MM.1S (cell line): Measurements from ENCODE around the gene RPS6KA2.

ENCODE experiments used
- EZH2 ChIP-seq: fragments of 300-600 bp; sonication (generic); optimal IDR thresholded peaks from 2 replicates; pipeline ENCODE3; 2017; ENCODE audit warnings: low read depth, mild to moderate bottlenecking, antibody characterized with exemption, low read length, mixed read lengths
- EZH2phosphoT487 ChIP-seq: fragments of 300-600 bp; sonication (generic); IDR thresholded peaks from 2 replicates; pipeline ENCODE4 v1.6.1; 2018; ENCODE audit warnings: antibody characterized with exemption, low read length
- TF ChIP-seq, protein P1 (sequence below): fragments of 300-600 bp; sonication (generic); IDR thresholded peaks from 2 replicates; pipeline ENCODE4 v1.5.1; 2016; ENCODE audit warnings: antibody characterized with exemption, low read length, mixed read lengths

DNA sequence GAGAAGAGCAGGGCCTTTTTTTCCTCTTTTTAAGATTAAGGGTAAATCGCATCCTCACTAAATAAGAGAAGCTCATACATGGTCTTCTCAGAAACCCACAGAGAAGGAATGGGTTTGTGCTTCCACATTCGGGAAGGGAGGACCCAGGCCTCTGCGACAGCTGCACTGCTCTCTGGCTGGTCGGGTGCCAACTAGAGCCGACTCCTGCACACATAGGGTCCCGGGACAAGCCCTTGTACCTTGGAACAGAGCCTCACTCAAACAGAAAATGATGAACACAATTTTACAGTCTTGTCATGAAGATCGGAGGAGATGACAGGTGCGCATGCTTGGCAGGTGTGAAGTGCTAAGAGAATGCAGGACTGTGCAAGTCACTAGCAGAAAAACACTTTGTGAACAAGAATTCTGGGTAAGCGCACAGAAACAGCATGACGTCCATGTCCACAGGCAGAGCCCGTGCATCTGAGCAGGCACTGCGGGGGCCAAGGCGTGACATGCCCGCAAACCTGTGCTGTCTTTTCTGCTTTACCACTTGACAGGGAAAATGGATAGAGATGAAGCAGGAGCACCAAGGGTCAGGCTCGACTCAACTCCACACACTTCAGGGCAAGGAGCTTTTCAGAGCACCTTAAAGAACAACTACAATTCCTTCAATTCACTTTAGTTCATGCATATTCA is 143.3 kb downstream of the RPS6KA2 start:
- TF ChIP-seq, protein P1, sequence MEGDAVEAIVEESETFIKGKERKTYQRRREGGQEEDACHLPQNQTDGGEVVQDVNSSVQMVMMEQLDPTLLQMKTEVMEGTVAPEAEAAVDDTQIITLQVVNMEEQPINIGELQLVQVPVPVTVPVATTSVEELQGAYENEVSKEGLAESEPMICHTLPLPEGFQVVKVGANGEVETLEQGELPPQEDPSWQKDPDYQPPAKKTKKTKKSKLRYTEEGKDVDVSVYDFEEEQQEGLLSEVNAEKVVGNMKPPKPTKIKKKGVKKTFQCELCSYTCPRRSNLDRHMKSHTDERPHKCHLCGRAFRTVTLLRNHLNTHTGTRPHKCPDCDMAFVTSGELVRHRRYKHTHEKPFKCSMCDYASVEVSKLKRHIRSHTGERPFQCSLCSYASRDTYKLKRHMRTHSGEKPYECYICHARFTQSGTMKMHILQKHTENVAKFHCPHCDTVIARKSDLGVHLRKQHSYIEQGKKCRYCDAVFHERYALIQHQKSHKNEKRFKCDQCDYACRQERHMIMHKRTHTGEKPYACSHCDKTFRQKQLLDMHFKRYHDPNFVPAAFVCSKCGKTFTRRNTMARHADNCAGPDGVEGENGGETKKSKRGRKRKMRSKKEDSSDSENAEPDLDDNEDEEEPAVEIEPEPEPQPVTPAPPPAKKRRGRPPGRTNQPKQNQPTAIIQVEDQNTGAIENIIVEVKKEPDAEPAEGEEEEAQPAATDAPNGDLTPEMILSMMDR: no peak
- TF ChIP-seq EZH2: no peak
- no peak for TF ChIP-seq EZH2phosphoT487
